ENCODE results near the gene ST8SIA6. TPM values are rescaled to one million over a fixed set of nuclear protein-coding genes. Genes with fewer than 3 reads are reported as not detected.

Gene ST8SIA6
- polyA plus RNA-seq, 6 donors from 2014 or later = not detected

- Mint-ChIP-seq H3K4me1 (no peaks in the 10 kb centered on the region), H3K27ac (no peak overlapping the region), H3K27me3 (no peaks in the 10 kb centered on the region), H3K9me3 (peaks cover 0 to 2% (median 0%) of the 10 kb centered on the region in 7 donors), H3K36me3 (no peaks in the 10 kb centered on the region), H3K4me3 (peak overlapping the region in 1 of 8 donors; percentile 47)
- ATAC-seq (ENCODE audit: low read depth in 2 of 2) = no peak
- no peak for DNase-seq
Observed at GRCh38 chr10:17386616-17387075, 67.7 kb downstream of the ST8SIA6 start.

- Mint-ChIP-seq H3K9me3 (peaks cover 0 to 2% (median 0%) of the 10 kb centered on the region in 7 donors), H3K36me3 (no peaks in the 10 kb centered on the region), H3K27me3 (no peaks in the 10 kb centered on the region), H3K27ac (no peak overlapping the region), H3K4me3 (no peak overlapping the region), H3K4me1 (no peaks in the 10 kb centered on the region)
- DNase-seq (no peak), ATAC-seq (ENCODE audit: low read depth in 2 of 2) (no peak)
Observed at GRCh38 chr10:17386021-17386420, 68.4 kb downstream of the ST8SIA6 start.

- DNase-seq = no peak
- H3K27me3 Mint-ChIP-seq = no peaks in the 10 kb centered on the region
- H3K4me3 Mint-ChIP-seq = no peak overlapping the region
- H3K27ac Mint-ChIP-seq = no peak overlapping the region
- peaks cover 0 to 2% (median 0%) of the 10 kb centered on the region in 7 donors for H3K9me3 Mint-ChIP-seq
- no peaks in the 10 kb centered on the region for H3K4me1 Mint-ChIP-seq
- ATAC-seq (ENCODE audit: low read depth in 2 of 2) = no peak
- H3K36me3 Mint-ChIP-seq = no peaks in the 10 kb centered on the region
Observed at GRCh38 chr10:17385066-17385465, 69.3 kb downstream of the ST8SIA6 start.

GRCh38 chr10:17383801-17384555, 70.4 kb downstream of the ST8SIA6 start:
- no peaks in the 10 kb centered on the region for H3K36me3 Mint-ChIP-seq
- ATAC-seq (ENCODE audit: low read depth in 2 of 2) = no peak
- no peak for DNase-seq
- H3K4me3 Mint-ChIP-seq = no peak overlapping the region
- no peaks in the 10 kb centered on the region for H3K27me3 Mint-ChIP-seq
- H3K9me3 Mint-ChIP-seq = peaks cover 0 to 2% (median 0%) of the 10 kb centered on the region in 7 donors
- H3K4me1 Mint-ChIP-seq = no peaks in the 10 kb centered on the region
- H3K27ac Mint-ChIP-seq = no peak overlapping the region

- Mint-ChIP-seq H3K4me3 (no peak overlapping the region), H3K9me3 (peaks cover 0 to 2% (median 0%) of the 10 kb centered on the region in 7 donors), H3K4me1 (no peaks in the 10 kb centered on the region), H3K27me3 (peaks cover 6 to 9% (median 8%) of the 10 kb centered on the region in 3 donors), H3K27ac (no peak overlapping the region), H3K36me3 (no peaks in the 10 kb centered on the region)
- ATAC-seq (ENCODE audit: low read depth in 2 of 2) (no peak), DNase-seq (no peak)
Observed at GRCh38 chr10:17381502-17382142, 72.8 kb downstream of the ST8SIA6 start.

- Mint-ChIP-seq H3K9me3 (peaks cover 0 to 2% (median 0%) of the 10 kb centered on the region in 7 donors), H3K27ac (peak overlapping the region in 1 of 6 donors; percentile 70), H3K4me3 (no peak overlapping the region), H3K4me1 (no peaks in the 10 kb centered on the region), H3K27me3 (peaks cover 9 to 14% (median 10%) of the 10 kb centered on the region in 3 donors), H3K36me3 (no peaks in the 10 kb centered on the region)
- ATAC-seq (ENCODE audit: low read depth in 2 of 2) = no peak
- DNase-seq = no peak
Observed at GRCh38 chr10:17380888-17381287, 73.5 kb downstream of the ST8SIA6 start.

GRCh38 chr10:17380016-17380415, 74.4 kb downstream of the ST8SIA6 start:
- Mint-ChIP-seq H3K9me3 (no peaks in the 10 kb centered on the region), H3K27ac (no peak overlapping the region), H3K4me3 (no peak overlapping the region), H3K27me3 (peaks cover 9 to 15% (median 11%) of the 10 kb centered on the region in 3 donors), H3K4me1 (no peaks in the 10 kb centered on the region), H3K36me3 (no peaks in the 10 kb centered on the region)
- DNase-seq (no peak), ATAC-seq (ENCODE audit: low read depth in 2 of 2) (no peak)

- no peak for DNase-seq
- Mint-ChIP-seq H3K27ac (peak overlapping the region in 1 of 6 donors; percentile 29), H3K9me3 (no peaks in the 10 kb centered on the region), H3K4me3 (no peak overlapping the region), H3K27me3 (peaks cover 9 to 15% (median 11%) of the 10 kb centered on the region in 3 donors), H3K4me1 (no peaks in the 10 kb centered on the region), H3K36me3 (no peaks in the 10 kb centered on the region)
- ATAC-seq (ENCODE audit: low read depth in 2 of 2) = no peak
Observed at GRCh38 chr10:17379151-17379690, 75.2 kb downstream of the ST8SIA6 start.

GRCh38 chr10:17375936-17376584, 78.3 kb downstream of the ST8SIA6 start:
- no peaks in the 10 kb centered on the region for H3K36me3 Mint-ChIP-seq
- no peak overlapping the region for H3K4me3 Mint-ChIP-seq
- H3K27me3 Mint-ChIP-seq = peaks cover 9 to 15% (median 15%) of the 10 kb centered on the region in 3 donors
- H3K9me3 Mint-ChIP-seq = no peaks in the 10 kb centered on the region
- DNase-seq (no peak), ATAC-seq (ENCODE audit: low read depth in 2 of 2) (no peak)
- no peaks in the 10 kb centered on the region for H3K4me1 Mint-ChIP-seq
- H3K27ac Mint-ChIP-seq = peak overlapping the region in 1 of 6 donors; percentile 62

- Mint-ChIP-seq H3K9me3 (peaks cover 0 to 15% (median 8%) of the 10 kb centered on the region in 7 donors), H3K27ac (no peak overlapping the region), H3K36me3 (no peaks in the 10 kb centered on the region), H3K4me1 (no peaks in the 10 kb centered on the region), H3K4me3 (no peak overlapping the region), H3K27me3 (peaks cover 0 to 5% (median 0%) of the 10 kb centered on the region in 3 donors)
- no peak for ATAC-seq (ENCODE audit: low read depth in 2 of 2)
- DNase-seq = no peak
Observed at GRCh38 chr10:17368708-17369272, 85.6 kb downstream of the ST8SIA6 start.

- no peaks in the 10 kb centered on the region for H3K36me3 Mint-ChIP-seq
- H3K27me3 Mint-ChIP-seq = peaks cover 0 to 5% (median 0%) of the 10 kb centered on the region in 3 donors
- H3K4me3 Mint-ChIP-seq = no peak overlapping the region
- H3K27ac Mint-ChIP-seq = no peak overlapping the region
- H3K9me3 Mint-ChIP-seq = peaks cover 0 to 15% (median 8%) of the 10 kb centered on the region in 7 donors
- H3K4me1 Mint-ChIP-seq = no peaks in the 10 kb centered on the region
- no peak for ATAC-seq (ENCODE audit: low read depth in 2 of 2)
- DNase-seq = no peak
Observed at GRCh38 chr10:17366705-17367104, 87.7 kb downstream of the ST8SIA6 start.

GRCh38 chr10:17365402-17365801, 89.0 kb downstream of the ST8SIA6 start:
- H3K4me1 Mint-ChIP-seq = no peaks in the 10 kb centered on the region
- H3K9me3 Mint-ChIP-seq = peaks cover 0 to 15% (median 8%) of the 10 kb centered on the region in 7 donors
- no peak overlapping the region for H3K4me3 Mint-ChIP-seq
- no peaks in the 10 kb centered on the region for H3K27me3 Mint-ChIP-seq
- ATAC-seq (ENCODE audit: low read depth in 2 of 2) (no peak), DNase-seq (no peak)
- H3K27ac Mint-ChIP-seq = no peak overlapping the region
- no peaks in the 10 kb centered on the region for H3K36me3 Mint-ChIP-seq

- Mint-ChIP-seq H3K27ac (peak overlapping the region in 1 of 6 donors; percentile 70), H3K4me1 (no peaks in the 10 kb centered on the region), H3K4me3 (no peak overlapping the region), H3K36me3 (no peaks in the 10 kb centered on the region), H3K27me3 (peaks cover 0 to 11% (median 4%) of the 10 kb centered on the region in 3 donors), H3K9me3 (peaks cover 0 to 10% (median 2%) of the 10 kb centered on the region in 7 donors)
- no peak for ATAC-seq (ENCODE audit: low read depth in 2 of 2)
- no peak for DNase-seq
Observed at GRCh38 chr10:17358461-17358860, 95.9 kb downstream of the ST8SIA6 start.

Data from naive B cell (primary cell).